HG03439 (cell line): ENCODE results near the gene ALX4.

Experiments used
- ATAC-seq: cut with Tn5 transposase; IDR thresholded peaks from one replicate; pipeline ENCODE4 v1.9.1; 2021; ENCODE audit warnings: mild to moderate bottlenecking, moderate library complexity; ENCODE audit not compliant: unreplicated experiment

Gene ALX4

GRCh38 chr11:44248109-44248508, 61.8 kb downstream of the ALX4 start:
- no peak for ATAC-seq

DNA sequence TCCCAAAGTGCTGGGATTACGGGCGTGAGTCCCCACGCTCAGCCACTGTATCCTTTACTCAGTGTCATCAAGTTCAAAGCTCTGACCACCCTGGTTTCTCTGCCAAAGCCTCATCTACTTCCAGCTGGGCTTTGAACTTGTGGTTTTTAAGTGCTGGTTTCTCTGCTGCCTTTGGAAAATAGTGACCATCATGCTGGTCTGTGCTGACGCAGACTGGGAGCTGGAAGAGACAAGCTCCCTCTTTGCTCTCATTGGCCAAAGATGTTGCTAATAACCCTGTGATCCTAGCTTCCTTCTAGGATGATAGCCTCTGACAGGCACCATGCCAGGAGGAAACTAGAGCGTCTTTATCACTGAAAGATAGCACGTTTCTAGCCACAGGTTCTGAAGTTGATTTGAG, 62.4 kb downstream of the ALX4 start:
- ATAC-seq: no peak

DNA sequence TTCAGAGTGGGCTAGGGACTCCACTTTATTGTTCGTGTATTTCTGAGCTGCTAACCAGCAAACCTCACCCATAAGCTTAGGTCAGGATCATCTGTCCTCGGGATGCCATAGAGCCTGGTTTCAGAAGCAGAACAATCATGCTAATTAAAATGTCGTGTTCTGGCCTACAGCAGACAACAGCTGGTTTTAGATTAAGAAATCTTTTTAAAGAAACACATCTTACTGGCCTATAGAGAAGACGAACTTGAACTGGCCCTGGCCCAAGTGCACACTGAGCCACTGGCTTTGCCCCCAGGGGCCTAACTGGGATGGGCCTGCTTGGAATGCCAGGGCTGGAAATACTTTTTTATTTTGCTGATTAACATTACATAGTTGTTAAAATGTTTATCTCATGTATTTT, 63.2 kb downstream of the ALX4 start:
- ATAC-seq: no peak

- no peak for ATAC-seq
Measured at GRCh38 chr11:44244639-44245310, 65.2 kb downstream of the ALX4 start.

DNA sequence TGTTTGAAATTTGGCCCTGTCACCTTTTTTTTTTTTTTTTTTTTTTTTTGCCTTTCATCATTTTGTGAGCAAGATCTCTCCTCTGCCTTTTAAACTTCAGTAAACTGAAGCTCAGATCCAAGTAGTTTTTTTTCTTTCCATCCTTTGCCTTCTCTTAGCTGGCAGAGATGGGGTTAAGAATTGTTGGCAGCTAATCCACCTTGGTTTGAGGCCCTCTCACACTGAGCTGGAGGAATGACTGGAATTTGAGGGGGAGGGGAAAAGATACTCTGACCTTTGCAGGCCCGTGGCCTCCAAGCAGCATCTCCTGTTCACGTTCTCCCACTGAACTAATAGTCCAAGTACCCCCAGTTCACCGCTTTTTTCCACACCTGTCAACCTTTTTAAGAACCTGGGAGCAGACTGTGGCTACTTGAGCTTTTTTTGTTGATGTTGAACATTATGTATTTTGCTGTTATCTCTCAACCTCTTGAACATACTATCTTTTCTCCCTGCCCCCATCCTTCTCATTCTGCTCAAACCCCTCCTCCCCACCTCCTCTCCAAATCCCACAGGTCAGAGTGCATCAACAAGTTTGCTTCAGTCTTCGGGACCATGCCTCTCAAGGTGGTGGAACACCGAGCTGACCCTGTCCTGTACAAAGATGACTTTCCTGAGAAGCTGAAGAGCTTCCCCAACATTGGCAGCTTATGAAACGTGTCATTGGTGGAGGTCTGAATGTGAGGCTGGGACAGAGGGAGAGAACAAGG, 66.2 kb downstream of the ALX4 start:
- ATAC-seq: no peak

- ATAC-seq: no peak
Measured at GRCh38 chr11:44243086-44243485, 66.9 kb downstream of the ALX4 start.

DNA sequence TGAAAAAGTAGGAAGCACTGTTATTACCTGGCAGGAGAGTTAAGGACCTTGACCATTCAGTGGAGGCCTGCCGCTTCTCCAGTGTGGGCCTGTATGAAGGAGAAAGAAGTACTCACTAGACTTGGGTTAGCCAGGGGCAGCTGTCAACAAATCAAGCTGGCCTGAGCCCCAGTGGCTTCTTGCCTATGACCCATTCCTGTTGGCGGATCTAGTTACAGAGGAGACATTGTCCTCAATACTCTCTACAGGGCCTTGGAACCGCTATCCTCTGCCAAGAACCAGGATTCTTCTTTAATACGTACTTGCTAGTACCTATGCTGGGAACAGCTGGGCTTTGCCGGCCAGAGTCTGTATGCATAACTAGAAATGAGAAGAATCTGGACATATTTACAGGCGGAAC, 68.1 kb downstream of the ALX4 start:
- ATAC-seq: no peak

DNA sequence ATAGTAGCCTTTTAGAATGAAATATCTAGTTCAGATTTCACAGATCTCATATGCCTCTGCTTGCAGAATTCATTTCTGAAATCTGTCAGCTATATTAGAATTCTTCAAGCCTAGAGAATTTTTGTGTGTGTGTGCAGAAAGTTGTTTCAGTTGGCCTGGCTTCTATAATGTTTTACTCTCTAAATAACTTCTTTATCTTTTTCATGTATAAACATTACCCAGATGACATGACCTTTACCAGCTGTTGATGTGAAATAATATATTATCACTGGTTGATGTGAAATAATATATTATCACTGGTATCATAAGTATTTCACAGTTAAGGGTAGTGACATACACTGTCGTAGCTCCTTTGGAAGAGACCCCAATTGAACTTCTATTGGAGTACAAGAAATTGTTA, 72.8 kb downstream of the ALX4 start:
- no peak for ATAC-seq

DNA sequence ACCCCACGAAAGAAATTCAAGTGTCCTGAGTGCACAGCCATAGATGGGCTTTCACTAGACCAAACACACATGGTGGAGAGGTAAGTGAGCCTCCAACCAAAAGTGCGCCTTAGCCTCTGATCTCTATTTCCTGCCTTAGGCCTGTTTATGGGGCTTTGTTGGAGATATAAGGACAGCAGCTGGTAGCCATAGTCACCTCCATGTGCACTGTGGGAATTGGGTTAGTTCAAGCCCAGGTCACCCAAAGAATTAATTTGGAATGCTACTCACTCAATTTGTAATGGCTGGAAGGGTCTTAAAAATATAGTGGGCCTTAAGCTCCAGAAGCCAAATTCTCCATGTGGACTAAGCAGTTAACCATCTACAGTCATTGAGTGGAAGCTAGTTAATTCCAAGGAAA, 73.6 kb downstream of the ALX4 start:
- ATAC-seq: no peak

GRCh38 chr11:44235765-44236201, 74.2 kb downstream of the ALX4 start:
- ATAC-seq: no peak

DNA sequence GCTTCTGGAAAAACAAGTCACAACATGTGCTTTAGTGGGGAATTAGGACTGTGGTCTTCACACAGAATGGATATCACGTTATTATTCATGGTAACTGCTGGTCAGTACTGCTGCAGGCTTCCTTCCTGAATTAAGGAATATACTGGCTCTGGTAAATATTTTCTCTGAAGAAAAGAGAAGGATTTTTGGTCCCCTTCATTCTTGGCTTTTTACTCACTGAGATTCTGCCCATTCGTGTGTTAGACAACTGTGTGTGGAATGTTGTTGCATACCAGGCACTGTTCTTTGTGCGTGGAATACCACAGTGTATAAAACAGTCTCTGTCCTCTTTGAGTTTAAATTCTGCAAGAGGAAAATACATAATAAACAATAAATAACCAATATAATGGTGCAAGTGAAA, 80.3 kb downstream of the ALX4 start:
- no peak for ATAC-seq

DNA sequence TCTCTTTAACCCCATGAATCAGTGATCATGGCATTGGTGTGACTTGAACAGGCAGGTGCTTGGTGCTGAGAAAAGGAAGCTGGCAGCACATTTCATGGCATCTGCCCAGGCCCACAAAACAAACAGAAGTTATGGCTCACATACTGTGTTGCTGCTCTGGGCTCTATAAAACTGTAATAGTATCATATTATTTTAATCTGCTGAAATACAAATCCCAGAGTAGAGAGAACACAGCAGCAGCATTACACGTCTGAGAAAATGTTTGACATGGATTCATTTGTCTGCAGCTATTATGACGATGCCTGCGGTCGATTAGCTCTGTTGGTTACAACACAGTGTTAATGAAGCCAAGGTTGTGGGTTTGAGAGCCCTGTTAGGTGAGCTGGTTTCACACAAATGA, 80.8 kb downstream of the ALX4 start:
- ATAC-seq: no peak

DNA sequence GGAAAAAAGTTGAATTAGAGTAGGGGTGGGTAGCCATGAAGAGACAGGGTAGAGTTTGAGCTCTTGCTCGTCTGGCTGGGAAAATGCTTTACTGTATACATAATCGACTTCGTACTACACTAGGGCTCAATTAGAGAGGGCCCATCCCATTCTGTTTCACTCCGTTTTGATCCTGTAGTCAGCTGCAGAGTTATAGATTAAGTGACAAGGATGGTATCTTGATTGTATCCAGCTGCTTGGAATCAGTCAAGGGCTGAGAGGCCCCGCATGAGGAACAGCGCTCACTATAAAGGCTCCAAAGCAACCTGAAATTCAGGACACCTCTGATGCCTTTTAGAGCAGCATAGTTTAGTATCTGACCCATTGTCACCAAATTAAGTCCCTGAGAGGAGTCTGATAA, 81.6 kb downstream of the ALX4 start:
- no peak for ATAC-seq

DNA sequence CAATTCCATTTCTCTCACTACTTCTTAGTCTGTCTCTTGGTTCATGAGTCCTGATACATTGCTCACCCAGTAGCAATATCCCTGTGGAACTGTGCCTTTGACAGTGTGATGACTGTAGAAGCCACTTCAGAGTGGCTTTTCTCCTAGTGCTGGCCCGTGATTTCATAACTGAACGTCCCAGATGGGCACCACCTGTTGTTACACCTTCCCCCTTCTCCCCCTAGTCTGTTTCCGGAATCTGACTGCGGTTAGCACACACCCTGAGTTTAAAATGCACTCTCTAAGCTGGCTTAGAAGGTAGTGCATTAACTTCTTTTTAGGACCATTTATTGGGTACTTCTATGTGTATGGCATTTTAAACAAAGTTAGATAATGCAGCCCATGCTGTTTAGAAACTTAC, 83.0 kb downstream of the ALX4 start:
- ATAC-seq: no peak

- no peak for ATAC-seq
Measured at GRCh38 chr11:44226490-44226889, 83.4 kb downstream of the ALX4 start.

DNA sequence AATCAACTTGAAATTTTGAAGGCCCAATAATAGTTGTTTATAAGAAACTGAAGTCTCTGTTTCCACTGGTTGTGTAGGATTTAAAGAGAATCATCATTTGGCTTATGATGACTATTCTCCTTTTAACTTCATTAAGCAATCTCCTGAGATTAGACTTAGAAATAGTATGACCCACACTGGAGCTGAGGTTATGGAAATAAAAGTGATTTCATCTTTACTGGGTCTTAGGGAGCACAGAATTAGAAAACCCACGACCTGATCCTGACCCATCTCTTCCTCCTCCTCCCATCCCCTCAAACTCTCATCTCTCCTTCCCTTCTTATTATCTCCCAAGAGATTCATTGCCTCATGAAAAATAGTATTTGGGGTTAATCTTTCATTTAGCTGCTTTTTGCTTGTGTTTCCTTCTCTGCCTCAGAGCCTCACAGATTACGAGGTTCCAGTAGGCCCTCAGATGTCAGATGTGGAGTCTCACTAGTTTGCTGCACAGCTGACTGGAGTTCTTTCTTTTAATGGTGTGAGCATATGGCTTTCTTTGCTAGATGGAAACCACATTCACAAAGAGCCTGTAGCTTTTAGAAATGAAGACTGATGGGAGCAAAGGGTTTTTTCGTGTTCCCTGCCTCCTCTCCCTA, 85.0 kb downstream of the ALX4 start:
- ATAC-seq: no peak

GRCh38 chr11:44223238-44223637, 86.7 kb downstream of the ALX4 start:
- no peak for ATAC-seq

DNA sequence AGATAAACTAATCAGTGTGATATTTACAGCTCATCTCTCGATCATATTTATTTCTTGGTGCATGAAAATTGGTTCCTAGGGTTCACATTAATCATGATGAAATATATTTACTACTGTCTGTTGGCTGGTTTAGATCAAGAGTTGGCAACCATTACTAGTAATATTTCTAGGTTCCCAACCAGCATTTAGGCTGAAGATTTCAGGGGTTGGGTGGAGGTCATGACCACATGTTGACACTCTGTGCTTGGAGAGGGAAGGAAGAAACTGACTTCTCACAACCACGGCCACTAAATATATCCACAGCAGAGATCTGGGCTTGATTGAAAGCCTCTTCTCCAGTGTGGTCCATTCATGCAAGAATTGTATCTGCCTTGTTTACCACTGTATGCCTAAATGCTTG, 87.9 kb downstream of the ALX4 start:
- ATAC-seq: no peak

DNA sequence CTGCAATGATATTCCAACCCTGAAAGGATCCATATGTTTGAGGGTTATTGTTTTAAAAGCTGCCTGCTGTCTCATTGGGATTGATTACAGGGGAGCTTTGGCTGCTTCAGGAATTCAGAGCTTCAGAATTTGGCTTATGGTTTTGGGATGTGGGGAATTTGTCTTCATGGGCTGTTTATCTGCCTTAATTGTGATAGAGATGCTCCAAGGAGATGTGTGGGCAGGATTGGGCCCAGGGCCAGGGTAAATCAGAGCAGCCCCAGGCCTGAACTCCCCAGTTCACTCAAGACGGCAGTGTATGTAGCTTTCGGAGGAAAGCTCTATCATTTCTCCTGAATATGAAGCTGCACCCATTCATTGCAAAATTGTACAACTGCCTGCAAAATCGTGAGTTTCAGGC, 88.5 kb downstream of the ALX4 start:
- no peak for ATAC-seq

- ATAC-seq: no peak
Measured at GRCh38 chr11:44219830-44220796, 89.8 kb downstream of the ALX4 start.

GRCh38 chr11:44217432-44217831, 92.5 kb downstream of the ALX4 start:
- no peak for ATAC-seq
